ENCODE results near the gene MAP1LC3B. TPM values are rescaled to one million over a fixed set of nuclear protein-coding genes. Genes with fewer than 3 reads are reported as not detected.
"Not testable (repeated sequence)": the region's sequence is repeated elsewhere in the genome, so short reads cannot be mapped to it uniquely, and the experiment has no call there.

The MAP1LC3B gene
- total RNA-seq, 1 donor from 2014 or later, result 297 TPM

GRCh38 chr16:87380881-87381280 is 11.3 kb upstream of the MAP1LC3B start:
- peak overlapping the region; percentile 87 for H3K4me3 Mint-ChIP-seq (ENCODE audit: unreplicated experiment)
- H3K27ac Mint-ChIP-seq (ENCODE audit: unreplicated experiment), result peak overlapping the region; percentile 83
- H3K9me3 Mint-ChIP-seq (ENCODE audit: unreplicated experiment), result peaks cover 13% of the 10 kb centered on the region
- TF ChIP-seq CTCF (IDR thresholded peaks at IDR 0.05; ENCODE audit: partially characterized antibody, unreplicated experiment), result no peak
- no peak for DNase-seq
- peaks cover 7% of the 10 kb centered on the region for H3K27me3 Mint-ChIP-seq (ENCODE audit: unreplicated experiment)
- peaks cover 22% of the 10 kb centered on the region for H3K4me1 Mint-ChIP-seq (ENCODE audit: low read depth, unreplicated experiment)
- H3K36me3 Mint-ChIP-seq (ENCODE audit: unreplicated experiment), result no peaks in the 10 kb centered on the region

GRCh38 chr16:87382023-87382785 is 9.9 kb upstream of the MAP1LC3B start:
- Mint-ChIP-seq H3K4me1 (ENCODE audit: low read depth, unreplicated experiment) (peaks cover 29% of the 10 kb centered on the region), H3K27ac (ENCODE audit: unreplicated experiment) (peak overlapping the region; percentile 69), H3K27me3 (ENCODE audit: unreplicated experiment) (peaks cover 7% of the 10 kb centered on the region), H3K9me3 (ENCODE audit: unreplicated experiment) (peaks cover 15% of the 10 kb centered on the region), H3K36me3 (ENCODE audit: unreplicated experiment) (no peaks in the 10 kb centered on the region), H3K4me3 (ENCODE audit: unreplicated experiment) (peak overlapping the region; percentile 87)
- TF ChIP-seq CTCF (IDR thresholded peaks at IDR 0.05; ENCODE audit: partially characterized antibody, unreplicated experiment), result no peak
- DNase-seq, result no peak

- peak within 1 kb of the TSS; percentile 87 for H3K4me3 Mint-ChIP-seq (ENCODE audit: unreplicated experiment)
- H3K9me3 Mint-ChIP-seq (ENCODE audit: unreplicated experiment), result peaks cover 17% of the 10 kb centered on the region
- DNase-seq, result peak; percentile 95
- peaks cover 16% of the 10 kb centered on the region for H3K27me3 Mint-ChIP-seq (ENCODE audit: unreplicated experiment)
- peaks cover 40% of the 10 kb centered on the region for H3K4me1 Mint-ChIP-seq (ENCODE audit: low read depth, unreplicated experiment)
- H3K27ac Mint-ChIP-seq (ENCODE audit: unreplicated experiment), result peak within 1 kb of the TSS; percentile 91
- TF ChIP-seq CTCF (IDR thresholded peaks at IDR 0.05; ENCODE audit: partially characterized antibody, unreplicated experiment), result no peak
- H3K36me3 Mint-ChIP-seq (ENCODE audit: unreplicated experiment), result no peaks in the 10 kb centered on the region
These were observed 8.5 kb upstream of the MAP1LC3B start, which contains the start of gene FBXO31 for GRCh38 chr16:87383505-87384161. TSS of gene FBXO31 (minus strand) at chr16:87383776. CDS start at chr16:87383744, 32 bp downstream.

GRCh38 chr16:87384162-87384874 is 7.8 kb upstream of the MAP1LC3B start:
- peaks cover 20% of the 10 kb centered on the region for H3K9me3 Mint-ChIP-seq (ENCODE audit: unreplicated experiment)
- H3K27ac Mint-ChIP-seq (ENCODE audit: unreplicated experiment), result peak overlapping the region; percentile 91
- peak overlapping the region; percentile 79 for H3K4me3 Mint-ChIP-seq (ENCODE audit: unreplicated experiment)
- peak; percentile 73 for DNase-seq
- no peaks in the 10 kb centered on the region for H3K36me3 Mint-ChIP-seq (ENCODE audit: unreplicated experiment)
- peaks cover 42% of the 10 kb centered on the region for H3K4me1 Mint-ChIP-seq (ENCODE audit: low read depth, unreplicated experiment)
- H3K27me3 Mint-ChIP-seq (ENCODE audit: unreplicated experiment), result peaks cover 18% of the 10 kb centered on the region
- no peak for TF ChIP-seq CTCF (IDR thresholded peaks at IDR 0.05; ENCODE audit: partially characterized antibody, unreplicated experiment)

GRCh38 chr16:87384875-87385167 is 7.3 kb upstream of the MAP1LC3B start:
- Mint-ChIP-seq H3K9me3 (ENCODE audit: unreplicated experiment) (peaks cover 25% of the 10 kb centered on the region), H3K4me3 (ENCODE audit: unreplicated experiment) (peak overlapping the region; percentile 79), H3K27me3 (ENCODE audit: unreplicated experiment) (peaks cover 21% of the 10 kb centered on the region), H3K4me1 (ENCODE audit: low read depth, unreplicated experiment) (peaks cover 47% of the 10 kb centered on the region), H3K27ac (ENCODE audit: unreplicated experiment) (peak overlapping the region; percentile 88)
- H3K36me3 Mint-ChIP-seq (ENCODE audit: unreplicated experiment); DNase-seq: not testable (repeated sequence)
